NCI-H1694 treated with DMSO at 0.1 percent for 48 hours (cell line): ENCODE results near the gene ATP6V1F.
A peak's percentile ranks its signal among the peaks of the same experiment; 100 is the strongest.

ENCODE experiments used
- DNase-seq: peaks from one replicate; lab custom pipeline; 2025; lab: John Stamatoyannopoulos, UW

Gene ATP6V1F

GRCh38 chr7:128883622-128884448 is 21.2 kb downstream of the ATP6V1F start:
- peak; percentile 61 for DNase-seq

- DNase-seq = no peak
Observed at GRCh38 chr7:128884561-128885369, 22.1 kb downstream of the ATP6V1F start.

- DNase-seq = no peak
Observed at GRCh38 chr7:128885370-128886187, 22.9 kb downstream of the ATP6V1F start.

DNA sequence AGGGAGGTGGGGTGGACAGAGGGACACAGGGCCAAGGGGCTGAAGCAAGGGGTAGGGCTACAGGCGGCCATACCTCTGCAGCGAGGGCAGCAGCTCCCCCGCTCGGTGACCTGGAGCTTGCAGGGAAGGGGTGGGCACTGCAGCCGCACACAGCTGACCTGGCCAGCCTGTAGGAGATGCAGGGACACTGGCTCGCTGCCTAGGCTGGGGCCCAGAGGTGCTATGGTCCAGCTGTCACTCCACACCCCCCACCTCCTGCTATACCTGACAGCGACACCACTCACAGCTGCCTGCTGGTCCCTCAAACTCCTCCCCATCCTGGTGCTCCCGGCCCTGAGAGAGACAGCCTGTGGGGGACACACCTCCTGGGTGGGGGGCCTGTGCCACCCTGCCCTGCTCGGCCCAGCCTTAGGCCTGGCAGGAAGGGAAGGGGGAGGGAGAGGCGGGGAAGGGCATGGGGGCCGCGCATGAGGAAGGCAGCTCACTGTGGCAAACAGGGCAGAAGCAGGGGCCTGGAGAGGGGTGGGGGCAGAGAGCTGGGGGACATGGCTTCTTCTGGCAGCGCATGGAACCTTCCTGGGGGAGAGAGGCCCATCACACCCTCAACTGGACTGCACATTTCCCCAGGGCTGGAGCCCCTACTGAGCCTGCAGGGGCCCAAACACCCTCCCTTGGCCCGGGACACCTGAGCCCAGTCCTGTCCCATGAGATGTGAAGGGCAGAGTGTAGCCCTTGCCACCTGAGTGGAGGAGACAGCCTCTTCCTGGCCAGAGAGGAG is 23.9 kb downstream of the ATP6V1F start:
- no peak for DNase-seq

DNA sequence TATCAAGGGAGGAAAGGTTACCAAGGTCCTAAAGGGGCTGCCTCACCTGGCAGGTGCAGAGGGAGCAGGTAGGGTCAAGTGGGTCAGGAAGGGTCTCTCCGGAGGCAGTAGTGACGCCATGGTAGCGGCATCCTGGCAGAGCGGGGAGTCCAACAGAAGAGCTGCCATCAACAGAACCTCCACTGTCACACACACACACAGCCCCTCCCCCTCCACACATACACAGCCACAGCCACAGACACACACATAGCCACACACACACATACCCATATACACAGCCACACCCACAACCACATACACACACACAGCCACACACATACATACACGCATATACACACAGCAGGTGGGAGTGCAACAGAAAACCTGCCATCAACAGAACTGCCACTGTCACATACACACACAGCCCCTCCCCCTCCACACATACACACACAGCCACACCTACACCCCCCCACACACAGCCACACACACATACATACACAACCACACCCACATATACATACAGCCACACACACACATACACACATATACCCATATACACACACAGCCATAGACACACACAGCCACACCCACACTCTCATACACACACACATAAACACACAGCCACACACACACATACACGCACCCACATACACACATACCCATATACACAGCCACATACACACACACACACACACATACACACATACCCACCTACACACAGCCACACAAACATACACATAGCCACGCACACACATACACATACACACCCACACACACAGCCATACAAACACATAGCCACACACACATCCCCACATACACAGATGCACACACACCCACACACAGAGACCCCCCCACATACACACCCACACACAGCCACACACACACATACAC is 24.7 kb downstream of the ATP6V1F start:
- no peak for DNase-seq

GRCh38 chr7:128888039-128888755 is 25.5 kb downstream of the ATP6V1F start:
- DNase-seq = no peak

GRCh38 chr7:128888756-128889095 is 26.1 kb downstream of the ATP6V1F start:
- DNase-seq = no peak

DNA sequence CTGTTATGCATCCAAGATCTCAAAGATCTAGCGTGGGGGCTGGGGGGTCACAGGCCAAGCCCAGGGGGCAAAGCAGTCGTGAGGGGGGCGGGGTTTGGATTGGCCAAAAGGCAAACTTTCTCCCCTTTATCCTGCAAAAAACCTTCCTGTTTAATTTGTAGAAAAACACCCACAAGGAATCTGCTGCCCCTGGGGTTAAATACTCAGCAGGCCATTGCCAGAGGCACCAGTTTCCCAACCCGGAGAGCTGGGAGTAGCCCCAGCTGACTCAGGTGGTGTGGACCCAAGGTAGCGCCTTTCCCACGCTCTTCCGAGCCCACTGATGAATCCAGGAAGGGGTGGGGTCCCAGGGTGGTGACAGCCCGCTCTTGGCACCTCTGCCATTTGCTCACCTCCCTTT is 26.5 kb downstream of the ATP6V1F start:
- DNase-seq = no peak

- no peak for DNase-seq
Observed at GRCh38 chr7:128890306-128891109, 27.9 kb downstream of the ATP6V1F start.

GRCh38 chr7:128891110-128891941 is 28.7 kb downstream of the ATP6V1F start:
- no peak for DNase-seq

DNA sequence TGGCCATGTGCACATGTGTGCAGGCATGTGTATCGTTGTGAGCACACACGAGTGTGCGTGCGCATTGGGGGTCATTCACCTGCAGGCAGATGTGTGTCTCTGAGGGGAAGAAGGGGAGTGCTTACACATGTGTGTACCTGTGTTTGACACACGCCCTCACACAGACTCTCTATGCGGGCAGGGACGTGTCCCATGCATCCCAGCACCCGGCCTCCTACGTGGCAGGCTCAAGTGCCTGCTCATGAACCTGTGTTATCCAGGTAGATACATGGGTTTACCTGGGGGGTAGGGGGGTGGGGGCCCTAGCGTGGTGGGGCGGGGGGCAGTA is 29.2 kb downstream of the ATP6V1F start:
- DNase-seq = no peak

DNA sequence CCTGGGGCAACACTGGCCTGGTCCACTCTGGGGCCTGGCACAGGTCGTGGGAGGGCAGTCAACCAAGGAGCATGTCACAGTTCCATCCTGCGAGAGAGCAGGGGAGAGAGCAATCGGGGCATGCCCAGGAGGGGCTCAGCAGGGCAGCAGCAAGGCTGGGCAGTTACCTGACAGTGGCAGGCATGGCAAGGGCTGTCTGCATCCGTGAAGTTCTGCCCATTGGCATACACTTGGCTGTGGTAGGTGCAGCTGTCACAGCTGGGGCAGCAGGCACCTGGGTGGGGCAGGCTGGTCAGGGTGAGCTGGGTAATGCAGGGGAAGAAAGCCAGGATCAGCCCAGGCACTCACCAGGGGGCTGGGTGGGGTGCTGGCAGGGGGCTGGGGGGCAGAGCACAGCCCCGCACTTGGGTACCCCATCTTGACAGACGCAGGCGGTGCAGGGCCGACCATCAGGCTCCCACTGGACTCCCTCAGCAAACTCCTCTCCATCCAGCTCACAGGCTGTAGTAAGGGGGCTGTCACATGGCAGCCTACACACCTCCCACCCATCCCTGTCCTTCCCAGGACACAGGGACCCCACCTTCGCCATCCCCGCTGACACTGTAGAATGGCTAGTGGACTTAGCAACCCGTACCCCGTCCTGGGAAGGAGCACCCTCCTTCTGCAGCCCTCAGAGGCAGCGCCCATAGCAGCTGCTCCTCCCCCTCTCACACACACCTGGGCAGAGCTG is 30.0 kb downstream of the ATP6V1F start:
- DNase-seq = no peak

DNA sequence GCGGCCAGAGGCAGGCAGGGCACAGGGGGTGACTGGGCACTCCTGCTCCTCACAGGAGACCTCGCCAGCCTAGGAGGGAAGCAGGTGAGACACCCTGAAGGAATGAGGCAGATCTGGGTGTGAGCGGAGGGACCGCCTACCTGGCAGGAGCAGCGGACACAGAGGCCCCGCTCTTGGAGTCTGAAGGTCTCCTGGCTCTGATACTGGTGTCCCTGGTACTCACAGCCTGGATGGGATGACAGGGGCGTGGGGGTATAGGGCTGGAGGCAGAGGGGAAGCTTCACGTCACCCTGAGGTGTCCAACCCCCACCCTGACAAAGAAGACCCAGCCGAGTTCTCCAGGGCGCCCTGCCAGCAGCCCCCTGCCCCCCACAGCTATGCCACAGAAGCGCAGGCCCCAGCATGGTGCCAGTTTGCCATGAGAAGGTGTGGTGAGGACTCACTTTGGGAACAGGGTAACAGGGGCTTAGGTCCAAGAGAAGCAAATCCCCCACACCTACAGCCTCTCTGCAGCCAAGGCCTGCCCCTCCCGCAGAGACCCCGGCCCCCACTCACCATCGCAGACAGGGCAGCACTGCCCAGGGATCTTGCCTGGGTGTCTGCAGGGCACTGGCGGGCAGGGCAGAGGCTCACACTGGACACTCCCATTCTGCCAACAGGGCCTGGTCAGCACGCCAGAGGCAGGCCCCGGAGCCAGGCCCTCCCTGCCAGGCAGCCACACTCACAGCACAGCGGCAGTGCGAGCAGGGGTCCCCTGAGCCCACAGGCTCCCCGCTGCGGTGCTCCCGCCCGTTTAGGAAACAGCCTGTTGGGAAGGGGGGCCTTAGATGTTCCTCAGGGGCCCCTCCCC is 30.8 kb downstream of the ATP6V1F start:
- no peak for DNase-seq

DNA sequence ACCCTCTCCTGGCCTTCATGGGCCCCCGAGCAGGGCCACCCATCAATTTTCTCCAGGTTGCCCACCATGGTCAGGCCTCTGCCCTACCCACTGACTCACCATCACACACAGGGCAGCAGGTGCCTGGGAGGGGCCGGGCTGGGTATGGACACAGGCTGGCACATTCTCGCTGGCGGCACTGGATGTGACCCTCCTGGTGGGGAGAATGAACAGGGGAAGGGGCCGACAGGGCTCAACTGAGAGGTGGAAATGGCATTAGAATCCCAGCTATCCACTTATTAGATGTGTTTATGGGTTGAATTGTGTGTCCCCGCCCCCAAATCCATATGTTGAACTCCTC is 31.4 kb downstream of the ATP6V1F start:
- no peak for DNase-seq

GRCh38 chr7:128895320-128895719 is 32.7 kb downstream of the ATP6V1F start:
- DNase-seq = no peak

- no peak for DNase-seq
Observed at GRCh38 chr7:128899392-128899791, 36.7 kb downstream of the ATP6V1F start.

DNA sequence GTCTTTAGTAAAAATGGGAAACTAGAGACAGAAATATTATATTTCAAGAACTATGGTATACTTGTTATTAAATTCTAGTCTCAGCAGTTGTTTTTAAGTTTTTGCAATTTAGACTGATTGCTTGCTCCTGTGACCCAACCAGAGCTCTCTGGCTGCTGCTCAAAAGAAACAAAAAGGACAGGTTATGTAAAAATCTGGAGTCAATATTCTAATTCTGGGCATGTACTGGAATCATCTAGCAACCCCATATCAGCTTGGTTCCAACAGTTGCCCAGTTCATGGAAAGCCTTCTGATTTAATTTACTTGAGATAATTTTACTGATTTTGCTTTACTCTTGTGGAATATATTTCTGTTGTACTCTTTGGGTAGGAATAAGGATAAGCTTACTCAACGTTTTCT is 37.6 kb downstream of the ATP6V1F start:
- no peak for DNase-seq
